GM18907 (cell line): ENCODE data around the gene MYOC.
"Not testable (repeated sequence)": the region's sequence is repeated elsewhere in the genome, so short reads cannot be mapped to it uniquely, and the experiment has no call there.

Source experiments
- ATAC-seq: cut with Tn5 transposase; IDR thresholded peaks from one replicate; pipeline ENCODE4 v1.9.1; 2021; ENCODE audit warnings: mild to moderate bottlenecking, moderate library complexity; ENCODE audit not compliant: unreplicated experiment

MYOC gene

DNA sequence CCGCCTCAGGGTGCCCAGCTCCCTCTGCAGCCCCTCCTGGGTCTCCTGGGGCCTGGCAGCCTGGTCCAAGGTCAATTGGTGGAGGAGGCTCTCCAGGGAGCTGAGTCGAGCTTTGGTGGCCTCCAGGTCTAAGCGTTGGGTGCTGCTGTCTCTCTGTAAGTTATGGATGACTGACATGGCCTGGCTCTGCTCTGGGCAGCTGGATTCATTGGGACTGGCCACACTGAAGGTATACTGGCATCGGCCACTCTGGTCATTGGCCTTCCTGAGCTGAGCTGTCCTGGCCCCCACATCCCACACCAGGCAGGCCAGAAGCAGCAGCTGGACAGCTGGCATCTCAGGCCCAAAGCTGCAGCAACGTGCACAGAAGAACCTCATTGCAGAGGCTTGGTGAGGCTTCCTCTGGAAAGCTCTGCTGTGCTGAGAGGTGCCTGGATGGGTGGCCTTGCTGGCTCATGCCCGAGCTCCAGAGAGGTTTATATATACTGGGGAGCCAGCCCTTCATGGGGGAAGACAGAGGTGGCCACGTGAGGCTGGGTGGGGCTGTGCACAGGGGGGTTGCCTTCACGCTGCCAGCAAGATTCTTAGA is at the start of gene MYOC:
Gene MYOC, minus strand, starts transcription at position 455 of the 589 bp plus-strand sequence. Its CDS starts 77 bp downstream, at position 378.
- no peak for ATAC-seq

- no peak for ATAC-seq
These were observed 47.0 kb upstream of the MYOC start for GRCh38 chr1:171699531-171699930.

GRCh38 chr1:171695772-171696171 is 43.3 kb upstream of the MYOC start:
- ATAC-seq = not testable (repeated sequence)

GRCh38 chr1:171693541-171693940 is 41.1 kb upstream of the MYOC start:
- ATAC-seq = not testable (repeated sequence)

- ATAC-seq = no peak
These were observed 31.4 kb upstream of the MYOC start for GRCh38 chr1:171683870-171684269.

DNA sequence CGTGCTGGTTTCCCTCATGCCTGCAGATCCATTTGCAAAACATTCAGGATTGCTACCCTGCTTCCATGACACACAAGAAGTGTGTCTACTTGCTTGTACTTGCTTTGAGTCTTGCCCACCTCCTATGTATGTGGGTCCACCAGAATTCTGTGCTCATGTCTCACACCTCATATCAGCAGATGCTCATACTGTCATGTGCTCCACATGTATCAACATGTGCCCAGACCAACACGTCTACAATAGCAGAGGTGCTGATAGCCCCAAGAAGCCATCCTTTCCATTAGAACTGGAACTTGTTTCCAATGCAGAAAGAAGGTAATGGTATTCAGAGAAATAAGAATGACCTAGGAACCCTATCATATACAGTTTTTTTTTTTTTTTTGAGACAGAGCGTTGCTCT is 27.9 kb upstream of the MYOC start:
- no peak for ATAC-seq

DNA sequence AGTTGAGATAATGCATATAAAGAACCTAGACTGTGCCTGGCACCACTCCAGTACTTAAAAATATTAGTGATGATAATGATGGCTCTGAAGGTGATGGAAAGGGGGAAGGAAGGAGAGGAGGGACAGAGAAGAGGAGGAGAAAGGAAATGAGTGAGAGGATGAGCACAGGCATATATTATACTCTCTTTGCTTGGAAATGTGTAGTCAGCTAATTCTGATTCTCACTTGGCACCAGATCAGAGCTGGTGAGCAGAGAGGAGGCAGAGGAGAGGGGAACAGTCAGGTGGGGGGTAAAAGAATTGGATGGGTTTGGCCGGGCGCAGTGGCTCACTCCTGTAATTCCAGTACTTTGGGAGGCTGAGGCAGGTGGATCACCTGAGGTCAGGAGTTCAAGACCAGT is 24.3 kb upstream of the MYOC start:
- no peak for ATAC-seq

GRCh38 chr1:171674431-171675405 is 22.2 kb upstream of the MYOC start:
- no peak for ATAC-seq

DNA sequence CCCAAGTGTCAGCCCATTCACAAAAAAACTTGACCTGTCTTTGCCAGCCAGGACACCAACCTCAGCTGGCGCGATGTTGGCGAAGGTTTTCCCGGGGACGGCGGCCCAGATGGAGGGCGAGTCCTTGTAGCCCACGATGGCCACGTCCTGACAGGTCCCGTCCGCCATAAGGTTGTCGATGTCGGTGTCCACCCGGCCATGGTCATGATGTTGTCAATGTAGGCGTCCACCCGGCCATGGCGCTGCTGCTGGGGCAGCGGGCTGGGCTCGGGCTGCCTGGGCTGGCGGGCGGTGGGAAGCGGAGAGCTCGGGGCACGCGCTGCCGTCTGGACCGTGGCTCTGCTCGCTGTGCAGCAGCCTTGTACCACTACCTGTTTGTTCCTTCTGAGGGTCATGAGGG is 18.3 kb upstream of the MYOC start:
- ATAC-seq = no peak

- ATAC-seq = no peak
These were observed 15.9 kb upstream of the MYOC start for GRCh38 chr1:171668372-171668771.

DNA sequence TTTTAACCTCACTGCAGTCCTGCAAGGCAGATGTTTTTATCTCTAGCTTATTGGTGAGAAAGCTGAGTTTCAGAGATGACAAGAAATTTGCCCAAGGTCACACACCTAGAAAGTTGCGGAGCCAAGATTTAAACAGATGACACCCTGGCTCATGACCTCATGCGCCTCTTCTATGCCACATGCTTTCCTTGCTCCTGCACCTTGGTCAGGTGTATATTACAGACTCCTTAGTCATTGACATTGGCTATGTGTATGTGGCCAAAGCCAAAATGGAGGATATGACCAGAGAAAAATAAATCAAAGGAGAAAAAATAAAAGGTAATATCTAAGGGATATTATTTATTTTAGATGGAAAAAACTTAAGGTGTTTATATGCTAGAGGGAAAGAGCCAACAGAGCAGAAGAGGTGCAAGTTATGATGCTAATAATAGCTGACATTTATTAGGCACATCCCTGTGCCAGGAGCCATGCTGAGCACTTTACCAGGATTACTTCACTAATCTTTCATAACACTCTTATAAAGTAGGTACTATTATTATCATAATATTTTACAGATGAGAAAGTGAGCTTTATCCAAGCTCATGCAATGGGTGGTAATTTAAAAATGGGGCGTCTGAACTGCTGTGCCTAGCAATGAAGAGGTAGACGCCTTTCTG is 13.8 kb upstream of the MYOC start:
- no peak for ATAC-seq

GRCh38 chr1:171664976-171665375 is 12.5 kb upstream of the MYOC start:
- no peak for ATAC-seq

- no peak for ATAC-seq
These were observed 11.5 kb upstream of the MYOC start for GRCh38 chr1:171663854-171664575.

- ATAC-seq = no peak
These were observed 10.8 kb upstream of the MYOC start for GRCh38 chr1:171663036-171663853.

DNA sequence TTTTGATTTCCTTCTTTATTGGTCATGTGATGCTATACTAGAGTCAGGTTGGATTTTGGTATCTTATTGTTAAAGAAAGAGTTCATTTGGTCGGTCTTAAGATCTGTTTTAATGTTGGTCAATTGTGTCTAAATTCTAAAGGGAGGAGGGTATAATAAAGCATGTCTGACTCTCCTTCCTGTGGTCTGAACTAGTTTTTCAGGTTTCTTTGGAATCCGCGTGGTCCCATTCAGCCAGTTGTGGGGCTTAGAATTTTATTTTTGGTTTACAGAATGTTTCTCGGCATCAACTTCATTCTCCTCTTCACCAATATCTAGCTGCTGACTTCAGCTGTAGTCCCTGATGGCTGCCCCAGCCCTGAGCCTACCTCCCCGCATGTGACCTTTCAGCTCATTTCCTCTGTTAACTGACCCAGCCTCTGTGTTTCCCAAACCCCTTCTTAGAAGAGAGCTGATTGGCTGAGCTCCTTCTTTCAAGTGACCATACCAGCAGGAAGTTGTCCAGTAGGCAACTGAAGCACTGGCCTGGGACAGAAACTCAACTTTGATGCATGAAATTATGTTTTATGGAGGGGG is 8.7 kb upstream of the MYOC start:
- ATAC-seq = no peak

GRCh38 chr1:171656206-171656605 is 3.7 kb upstream of the MYOC start:
- ATAC-seq = not testable (repeated sequence)

DNA sequence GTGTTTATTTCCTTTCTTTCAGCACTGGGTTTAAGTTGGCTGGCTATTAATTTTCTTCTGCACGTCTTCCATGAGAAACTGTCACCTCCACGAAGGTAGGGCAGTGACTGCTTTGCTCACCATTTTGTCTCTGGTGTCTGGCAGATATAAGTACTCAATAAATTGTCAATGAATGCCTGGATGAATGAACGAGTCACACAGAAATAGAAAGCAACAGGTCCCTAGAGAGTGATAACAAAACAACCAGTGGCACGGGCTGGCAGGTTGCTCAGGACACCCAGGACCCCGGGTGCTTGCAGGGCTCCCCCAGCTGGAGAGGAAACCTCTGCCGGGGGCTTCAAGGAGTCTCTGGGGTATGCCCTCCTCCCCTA is 3.2 kb upstream of the MYOC start:
- no peak for ATAC-seq

- ATAC-seq = no peak
These were observed 2.7 kb upstream of the MYOC start for GRCh38 chr1:171654942-171655745.
